NK-92 (cell line): ENCODE data around the gene CLIC3.

Experiments used
- DNase-seq: peaks from one replicate; lab custom pipeline; 2025; ENCODE audit not compliant: unreplicated experiment; lab: John Stamatoyannopoulos, UW

The CLIC3 gene

DNA sequence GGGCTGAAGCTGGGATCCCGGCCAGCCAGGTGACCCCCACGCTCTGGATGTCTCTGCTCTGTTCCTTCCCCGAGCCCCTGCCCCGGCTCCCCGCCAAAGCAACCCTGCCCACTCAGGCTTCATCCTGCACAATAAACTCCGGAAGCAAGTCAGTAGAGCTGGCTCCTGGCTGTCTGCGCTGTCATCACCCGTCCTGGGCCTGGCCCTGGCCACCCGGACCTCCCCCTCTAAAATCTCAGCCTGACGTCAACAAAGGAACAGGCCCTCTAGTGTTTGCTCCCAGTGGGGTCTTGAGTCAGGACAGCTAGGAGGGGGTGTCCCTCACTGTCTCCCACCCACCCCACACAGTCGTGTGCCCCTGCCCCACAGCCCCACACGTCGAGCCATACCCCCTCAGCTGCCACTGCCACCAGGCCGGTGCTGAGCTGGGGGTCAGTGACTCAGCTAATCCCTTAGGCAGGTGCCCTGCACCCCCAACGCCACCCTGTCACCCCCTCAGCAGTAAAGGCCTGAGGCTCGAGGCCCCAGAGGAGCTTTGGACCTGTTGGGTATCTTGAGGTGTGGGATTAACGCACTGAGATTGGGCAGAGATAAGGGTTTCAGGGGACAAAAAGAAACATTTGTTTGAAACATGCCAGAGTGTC lies 14.7 kb downstream of the CLIC3 start:
- DNase-seq, result no peak

DNA sequence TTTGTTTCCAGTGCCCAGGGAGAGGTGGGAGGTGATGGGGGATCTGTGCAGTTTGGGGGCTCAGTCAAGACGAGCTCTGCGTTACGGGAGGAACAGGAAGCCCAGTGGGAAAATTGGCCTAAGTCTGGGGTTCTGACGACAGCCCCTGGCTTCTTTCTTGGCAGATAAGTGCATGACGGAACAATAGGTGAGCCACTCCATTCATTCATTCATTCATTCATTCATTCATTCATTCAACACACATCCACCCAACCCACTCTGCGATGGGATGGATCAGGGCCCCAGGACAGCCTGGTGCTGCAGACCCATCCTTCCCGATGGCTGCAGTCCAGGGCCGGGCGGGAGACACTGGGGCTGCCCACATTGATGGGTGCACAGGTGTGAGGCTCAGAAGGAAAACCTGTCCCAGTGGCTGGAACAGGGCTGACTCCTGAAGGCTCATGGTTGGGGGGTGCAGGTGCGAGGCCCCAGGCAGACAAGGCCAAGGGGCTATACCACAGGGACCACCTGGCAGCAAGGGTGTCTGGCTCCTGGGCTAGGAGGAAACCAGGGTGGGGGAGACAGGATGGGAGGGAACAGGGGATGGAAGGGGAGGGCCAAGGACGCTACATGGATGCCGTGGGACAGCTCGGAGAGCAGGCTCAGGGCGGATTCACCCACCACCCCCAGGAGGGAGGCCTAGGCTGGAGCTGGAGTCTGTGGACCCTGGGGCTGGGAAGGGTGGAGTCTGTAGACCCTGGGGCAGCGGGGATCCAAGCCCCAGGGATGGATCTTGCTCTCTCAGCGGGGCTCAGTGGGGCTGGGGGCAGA lies 15.5 kb downstream of the CLIC3 start:
- DNase-seq, result no peak

DNA sequence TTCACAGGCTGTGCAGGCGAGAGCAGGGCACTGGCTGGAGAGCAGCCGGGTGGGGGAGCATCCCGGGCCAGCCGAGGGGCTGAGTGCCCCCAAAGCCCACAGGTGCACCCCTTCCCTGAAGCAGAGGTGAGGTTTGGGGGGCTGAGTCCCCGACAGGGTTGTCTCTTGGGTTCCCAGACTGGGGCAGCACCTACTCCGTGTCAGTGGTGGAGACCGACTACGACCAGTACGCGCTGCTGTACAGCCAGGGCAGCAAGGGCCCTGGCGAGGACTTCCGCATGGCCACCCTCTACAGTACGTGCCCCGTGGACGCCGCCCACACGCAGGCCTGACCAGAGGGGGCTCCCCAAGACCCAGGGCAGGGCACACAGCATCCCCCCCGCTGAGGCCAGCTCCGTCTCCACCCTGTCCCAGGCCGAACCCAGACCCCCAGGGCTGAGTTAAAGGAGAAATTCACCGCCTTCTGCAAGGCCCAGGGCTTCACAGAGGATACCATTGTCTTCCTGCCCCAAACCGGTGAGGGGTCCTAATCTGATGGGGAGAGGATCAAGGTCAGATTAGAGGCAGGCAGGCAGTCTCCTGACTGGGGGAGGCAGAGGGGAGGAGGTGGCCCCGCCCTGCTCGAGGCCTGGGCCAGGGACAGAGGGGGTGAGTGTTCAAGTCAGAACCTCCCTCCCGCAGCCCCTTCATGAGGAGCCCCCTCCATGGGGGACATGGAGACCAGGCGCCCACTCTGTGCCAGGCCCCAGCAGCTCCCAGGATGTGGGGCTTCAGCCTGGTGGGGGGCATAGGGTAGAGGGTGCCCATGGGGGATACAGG lies 16.4 kb downstream of the CLIC3 start:
- no peak for DNase-seq

DNA sequence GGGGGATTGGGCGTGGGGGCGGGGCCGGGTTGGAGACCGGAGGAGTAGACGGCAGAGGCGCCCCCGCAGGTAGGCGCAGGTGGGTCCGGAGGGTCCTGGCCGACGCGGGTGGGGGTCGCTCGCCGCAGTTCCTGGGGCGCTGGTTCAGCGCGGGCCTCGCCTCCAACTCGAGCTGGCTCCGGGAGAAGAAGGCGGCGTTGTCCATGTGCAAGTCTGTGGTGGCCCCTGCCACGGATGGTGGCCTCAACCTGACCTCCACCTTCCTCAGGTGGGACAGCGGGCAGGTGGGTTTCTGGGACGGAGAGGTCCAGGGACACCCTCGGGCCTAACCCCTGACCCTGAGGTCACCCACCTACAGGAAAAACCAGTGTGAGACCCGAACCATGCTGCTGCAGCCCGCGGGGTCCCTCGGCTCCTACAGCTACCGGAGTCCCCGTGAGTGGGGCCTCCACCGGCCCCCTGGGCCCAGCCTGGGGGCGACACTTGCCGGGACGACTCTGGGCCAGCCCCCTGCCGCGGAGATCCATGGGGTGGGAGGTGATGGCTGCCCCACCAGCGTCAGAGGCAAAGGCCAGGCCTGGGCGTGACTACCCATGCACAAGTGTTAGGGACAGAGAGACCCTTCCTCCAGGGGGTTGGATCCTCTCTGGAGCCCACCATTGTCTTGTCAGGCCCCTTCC lies 17.4 kb downstream of the CLIC3 start:
- no peak for DNase-seq

DNA sequence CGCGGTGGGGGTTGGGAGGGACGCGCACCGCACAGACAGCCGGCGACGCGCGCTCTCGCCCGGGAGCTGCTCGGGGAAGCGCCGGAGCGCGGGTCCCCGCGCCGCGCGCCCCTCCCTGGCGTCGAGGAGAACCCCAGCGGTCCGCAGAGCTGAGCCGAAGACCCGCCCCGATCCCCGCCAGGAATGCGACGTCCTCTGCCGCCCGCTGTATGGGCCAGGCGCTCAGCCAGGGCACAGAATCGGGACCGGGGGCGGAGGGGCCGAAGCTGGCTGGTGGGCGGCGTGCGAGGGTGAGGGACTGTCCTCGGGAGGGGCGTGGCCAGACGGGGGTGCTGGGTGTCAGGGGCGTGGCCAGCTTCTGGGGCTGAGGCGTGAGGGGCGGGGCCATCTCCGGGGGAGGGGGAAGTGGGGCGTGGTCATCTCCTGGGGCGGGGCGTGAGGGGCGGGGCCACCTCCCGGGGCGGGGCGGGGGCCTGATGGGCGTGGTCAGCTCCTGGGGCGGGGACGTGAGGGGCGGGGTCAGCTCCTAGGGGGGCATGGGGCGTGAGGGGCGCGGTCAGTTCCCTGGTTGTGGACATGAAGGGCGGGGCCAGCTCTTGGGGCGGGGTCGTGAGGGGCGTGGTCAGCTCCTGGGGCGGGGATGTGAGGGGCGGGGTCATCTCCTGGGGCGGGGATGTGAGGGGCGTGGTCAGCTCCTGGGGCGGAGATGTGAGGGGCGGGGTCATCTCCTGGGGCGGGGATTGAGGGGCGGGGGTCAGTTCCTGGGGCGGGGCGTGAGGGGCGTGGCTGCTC lies 18.1 kb downstream of the CLIC3 start:
- no peak for DNase-seq

DNA sequence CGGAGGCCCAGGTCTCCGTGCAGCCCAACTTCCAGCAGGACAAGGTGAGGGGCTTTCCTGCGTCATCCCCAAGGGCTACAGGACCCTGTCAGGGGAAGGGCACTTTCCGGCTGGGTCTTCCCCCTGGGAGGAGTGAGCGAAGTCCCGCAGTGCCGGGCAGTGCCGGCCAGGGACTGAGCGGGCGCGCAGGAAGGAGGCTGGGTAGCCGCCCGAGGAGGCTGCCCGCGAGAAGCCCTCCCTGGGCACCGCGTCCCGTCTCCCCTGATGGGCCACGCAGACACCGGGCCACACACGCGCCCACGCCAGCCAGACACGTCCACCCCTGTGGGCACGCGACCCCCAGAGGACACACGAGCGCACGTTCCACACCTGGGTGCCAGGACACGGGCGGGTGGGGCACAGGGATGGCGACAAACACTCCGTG lies 18.7 kb downstream of the CLIC3 start:
- no peak for DNase-seq

DNA sequence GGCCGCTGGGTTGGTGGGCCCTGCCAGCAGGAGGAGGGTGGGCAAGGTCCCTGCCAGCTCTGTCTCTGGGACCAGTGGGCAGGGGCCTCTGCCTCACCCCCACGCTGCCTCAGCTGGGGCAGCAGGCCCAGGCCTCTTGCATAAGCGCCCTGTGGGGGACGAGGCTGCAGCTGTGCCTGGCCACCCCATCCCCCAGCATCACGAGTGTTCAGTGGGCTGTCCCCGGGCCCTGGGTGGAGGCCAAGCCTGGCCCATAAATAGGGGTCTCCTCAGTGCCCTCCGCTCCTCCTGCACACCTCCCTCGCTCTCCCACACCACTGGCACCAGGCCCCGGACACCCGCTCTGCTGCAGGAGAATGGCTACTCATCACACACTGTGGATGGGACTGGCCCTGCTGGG lies 19.1 kb downstream of the CLIC3 start, which contains the start of gene PTGDS:
PTGDS (plus strand) TSS at position 282 of the 400 bp plus-strand sequence; CDS start at position 357, 75 bp downstream.
- DNase-seq, result no peak

DNA sequence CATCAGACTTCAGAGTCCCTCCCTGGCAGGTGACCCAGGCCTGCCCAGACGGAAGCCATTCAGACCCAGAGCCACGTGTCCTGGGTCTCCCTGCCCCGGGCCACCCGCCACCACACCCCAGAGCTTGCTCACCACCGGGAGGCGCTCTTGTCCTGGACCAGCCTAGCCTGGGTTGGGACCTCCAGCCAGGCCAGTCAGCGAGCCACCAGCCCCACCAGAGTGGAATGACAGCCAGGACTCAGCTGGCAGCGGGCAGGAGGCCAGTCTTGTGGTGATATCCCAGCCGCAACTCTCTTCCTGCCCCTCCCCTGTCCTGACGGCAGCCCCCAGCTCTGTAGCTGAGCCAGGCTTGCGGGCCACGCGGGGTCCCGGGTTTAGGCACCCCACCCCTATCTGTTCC lies 20.7 kb downstream of the CLIC3 start:
- no peak for DNase-seq

DNA sequence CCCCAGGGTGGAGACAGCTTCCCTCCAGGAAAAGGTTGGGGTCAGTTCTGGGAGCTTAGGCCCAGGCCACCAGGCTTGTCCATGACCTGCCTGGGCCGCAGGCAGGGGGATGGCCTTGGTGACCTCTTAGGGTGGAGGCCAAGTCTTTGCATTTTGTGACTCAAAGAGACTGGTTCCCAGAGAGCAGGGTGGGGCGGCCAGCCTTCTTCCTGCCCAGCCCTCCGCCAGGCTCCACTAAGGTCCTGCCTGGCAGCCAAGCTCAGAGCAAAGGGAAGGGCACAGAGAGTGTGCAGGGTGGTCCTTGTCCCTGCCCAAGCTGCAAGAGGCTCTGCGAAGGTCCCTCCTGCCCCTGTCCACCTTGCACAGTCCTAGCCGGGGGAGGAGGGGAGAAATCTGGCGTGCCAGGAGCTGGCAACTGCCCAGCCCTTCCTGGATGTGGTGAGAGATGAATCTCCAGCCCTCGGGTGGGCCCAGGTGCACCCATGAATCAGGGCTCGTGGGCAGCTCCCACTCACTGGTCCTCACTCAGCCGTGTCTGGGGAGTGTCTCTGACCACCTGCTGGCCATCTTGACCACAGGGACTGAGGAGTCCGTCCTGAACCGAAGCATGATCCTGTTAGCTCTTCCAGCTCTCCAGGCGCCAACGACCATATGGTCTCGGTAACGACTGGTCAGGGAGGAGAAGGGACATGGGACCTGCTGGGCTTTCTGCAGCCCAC lies 21.4 kb downstream of the CLIC3 start:
- no peak for DNase-seq

DNA sequence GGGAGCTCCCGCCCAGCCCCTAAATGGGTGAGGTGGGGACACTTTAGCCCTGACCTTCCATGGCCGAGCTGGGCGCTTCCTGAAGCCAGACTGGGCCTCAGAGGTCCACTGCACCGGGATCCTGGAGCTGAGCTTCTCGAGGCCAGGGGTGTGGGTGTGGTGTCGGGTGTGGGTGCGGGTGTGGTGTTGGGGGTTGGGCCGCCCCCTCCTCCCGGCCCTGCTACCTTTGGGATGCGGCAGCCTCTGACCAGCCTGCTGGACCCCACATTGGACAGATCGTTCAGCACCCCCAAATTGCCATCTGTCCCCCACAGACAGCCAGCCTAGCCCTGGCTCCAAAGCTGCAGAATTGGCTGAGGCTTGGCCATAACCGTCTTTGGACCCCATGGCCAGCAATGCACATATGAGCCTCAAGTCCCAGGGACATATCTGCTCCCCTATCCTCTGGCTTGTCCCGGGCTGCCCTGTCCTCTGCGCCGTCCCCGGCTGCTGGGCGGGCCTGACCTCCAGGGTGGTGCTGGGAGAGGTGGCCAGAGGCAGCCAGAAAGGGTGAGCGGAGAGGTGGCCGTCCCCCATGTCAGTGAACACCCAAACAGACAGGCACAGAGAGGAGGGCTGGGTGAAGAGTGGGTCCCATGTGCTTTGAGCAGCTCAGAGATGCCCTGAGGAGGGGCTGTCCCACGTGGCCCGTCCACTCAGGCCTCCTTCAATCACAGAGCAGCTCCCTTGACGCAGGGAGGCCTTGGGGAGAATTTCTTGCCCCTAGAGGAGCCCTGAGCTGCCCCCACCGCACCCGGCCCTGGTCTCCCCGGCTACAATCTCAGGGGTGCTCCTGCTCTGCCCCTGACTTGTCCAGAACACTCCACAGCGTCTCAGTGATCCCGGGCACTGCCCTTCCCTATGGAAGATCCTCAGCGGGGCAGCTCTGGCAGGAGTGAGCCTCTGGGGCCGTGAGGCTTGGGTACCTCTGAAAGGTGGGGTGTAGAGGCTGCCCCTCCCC lies 22.4 kb downstream of the CLIC3 start:
- no peak for DNase-seq

DNA sequence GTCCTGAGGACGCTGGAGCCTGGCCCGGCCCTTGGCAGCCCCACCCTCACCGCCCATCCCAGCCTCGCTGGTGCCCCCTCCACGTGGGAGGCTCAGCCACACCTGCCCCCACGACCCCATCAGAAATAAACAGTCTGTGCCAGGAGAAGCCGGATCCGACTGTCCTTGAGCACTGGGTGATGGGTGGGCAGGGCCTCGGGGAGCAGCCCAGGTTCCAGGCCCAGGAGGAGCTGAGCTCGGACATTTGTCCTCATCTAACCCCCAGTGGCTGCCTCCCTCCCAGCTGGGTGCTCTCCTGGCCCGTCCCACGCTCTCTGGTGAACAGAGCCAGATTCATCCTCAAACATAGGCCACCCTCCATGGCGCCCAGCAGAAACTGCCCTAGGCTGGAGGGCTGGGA lies 23.6 kb downstream of the CLIC3 start:
- DNase-seq, result no peak

DNA sequence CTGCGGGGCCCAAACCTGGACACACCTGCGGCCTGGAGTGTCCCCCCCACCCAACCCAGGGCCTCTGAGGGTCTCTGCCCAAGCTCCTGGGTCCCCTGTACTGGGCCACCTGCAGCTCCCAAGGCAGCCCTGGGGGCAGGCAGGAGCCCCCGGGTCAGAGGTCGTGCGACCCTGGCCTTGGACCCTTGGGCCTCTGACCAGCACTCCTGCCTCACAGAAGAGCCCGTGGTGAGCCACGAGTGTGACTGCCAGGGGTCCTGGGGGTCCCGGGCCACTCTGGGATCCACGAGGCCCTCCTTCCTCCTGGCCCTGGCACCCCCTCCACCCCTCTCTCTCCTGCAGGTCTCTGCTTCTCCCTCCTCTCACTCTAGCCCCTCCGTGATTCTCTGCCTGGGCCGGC lies 24.0 kb downstream of the CLIC3 start:
- DNase-seq, result no peak

DNA sequence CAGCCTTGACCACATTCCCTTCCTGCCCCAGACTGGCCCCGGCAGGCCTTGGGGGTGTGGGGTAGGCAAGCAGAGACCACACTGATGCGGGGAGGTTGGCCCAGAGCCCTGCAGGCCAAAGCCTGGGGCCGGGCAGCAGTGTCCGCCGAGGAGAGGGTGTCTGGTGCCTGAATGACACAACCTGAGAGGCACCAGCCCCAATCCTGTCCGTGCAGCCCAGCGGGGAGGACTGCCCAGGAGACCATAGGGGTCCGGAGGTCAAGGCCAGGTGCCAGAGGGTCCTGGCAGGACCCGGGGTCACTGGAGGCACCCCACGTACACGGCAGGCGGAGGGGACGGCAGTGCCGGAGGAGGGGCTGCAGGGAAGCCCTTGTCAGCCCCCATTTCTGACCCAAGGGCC lies 24.6 kb downstream of the CLIC3 start:
- DNase-seq, result no peak

DNA sequence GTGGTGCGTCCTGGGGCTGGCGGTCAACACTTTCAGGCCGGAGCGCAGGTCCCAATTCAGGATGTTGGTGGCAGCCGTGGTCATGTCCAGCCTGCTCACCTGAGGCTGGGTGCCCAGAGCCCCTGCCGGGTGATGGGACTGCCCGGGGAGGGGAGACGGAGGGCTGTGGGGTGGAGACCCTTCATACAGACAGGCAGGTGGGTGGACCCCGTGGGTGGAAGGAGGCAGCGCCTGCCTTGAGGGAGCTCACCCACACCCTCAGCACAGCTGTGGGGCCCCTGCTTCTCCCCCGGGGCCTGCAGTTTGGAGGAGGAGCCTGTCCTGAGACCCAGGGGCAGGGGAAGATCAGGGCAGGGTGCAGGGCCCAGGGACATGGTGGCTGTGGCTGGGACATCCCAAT lies 26.0 kb downstream of the CLIC3 start:
- DNase-seq, result no peak

DNA sequence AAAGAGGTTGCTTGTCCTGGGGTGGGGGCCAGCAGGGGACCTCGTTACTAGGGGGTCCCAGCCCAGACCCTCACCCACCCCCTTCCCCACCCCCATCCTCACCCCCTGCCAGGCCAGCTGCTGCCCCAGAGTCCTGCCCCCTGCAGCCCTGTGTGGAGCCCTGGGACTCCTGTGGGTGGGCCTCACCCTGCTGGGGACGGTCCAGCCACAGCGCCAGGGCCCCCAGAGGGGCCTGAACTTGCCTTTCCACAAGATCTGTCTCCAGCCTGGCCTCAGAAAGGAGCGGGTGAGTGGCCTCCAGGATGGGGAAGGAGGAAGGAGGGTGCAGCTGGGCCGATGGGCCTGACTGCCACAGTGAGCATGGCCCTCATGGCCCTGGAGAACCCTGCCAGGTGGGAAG lies 26.6 kb downstream of the CLIC3 start:
- no peak for DNase-seq

DNA sequence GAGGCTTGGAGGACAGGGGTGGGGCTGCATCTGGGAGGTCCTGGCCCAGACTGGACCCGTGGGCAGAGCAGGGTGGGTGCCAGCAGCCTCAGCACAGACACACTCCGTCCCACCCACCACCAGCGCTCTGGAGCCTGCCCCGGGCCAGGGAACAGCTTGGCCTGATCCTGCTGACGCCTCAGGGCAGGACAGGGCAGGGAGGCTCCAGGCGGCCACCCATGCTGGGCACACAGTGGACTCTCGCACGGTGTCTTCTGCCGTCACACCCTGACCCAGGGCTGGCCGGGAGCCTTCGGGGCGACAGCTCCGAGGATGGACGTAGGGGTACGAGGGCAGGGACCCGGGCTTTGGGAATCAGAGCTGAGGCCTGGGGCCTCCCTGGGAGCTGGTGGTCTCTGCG lies 27.2 kb downstream of the CLIC3 start:
- DNase-seq, result no peak

DNA sequence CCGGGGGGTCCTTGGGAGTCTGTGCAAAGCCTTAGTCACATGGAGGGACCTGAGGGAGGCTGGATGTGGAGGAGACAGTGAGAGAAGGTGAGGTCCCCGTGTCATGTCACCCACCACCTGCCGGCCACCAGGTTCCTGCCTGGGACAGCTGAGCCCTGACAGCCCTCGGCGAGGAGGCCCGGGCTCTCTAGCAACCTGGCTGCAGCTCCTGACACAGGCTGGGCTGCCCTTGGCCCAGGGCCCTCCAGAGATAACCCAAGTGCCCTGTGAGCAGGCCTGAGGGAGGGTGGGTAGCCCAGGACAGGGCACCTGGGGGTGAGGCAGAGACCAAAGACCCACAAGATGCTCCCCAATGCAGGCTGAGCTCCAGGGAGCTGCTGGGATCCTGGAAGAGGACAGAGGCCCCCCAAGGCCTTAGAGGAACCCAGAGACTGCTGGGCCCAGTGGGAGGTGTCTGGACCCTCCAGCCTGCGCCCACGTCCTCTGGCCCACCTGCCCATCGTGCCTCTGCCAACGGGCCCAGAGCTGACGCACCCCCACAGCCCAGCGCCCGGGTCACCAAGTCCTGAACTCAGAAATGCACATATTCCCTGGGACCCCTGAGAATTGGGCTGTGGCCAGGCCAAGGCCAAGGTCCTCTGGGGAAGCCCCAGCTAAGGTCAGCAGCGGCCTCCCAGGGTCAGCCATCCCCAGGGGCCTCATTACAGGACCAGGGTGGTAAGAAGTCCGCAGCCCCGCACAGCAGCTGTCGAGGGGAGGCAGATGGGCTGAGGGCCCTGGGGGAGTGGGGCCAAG lies 27.8 kb downstream of the CLIC3 start:
- no peak for DNase-seq
